Breast epithelium (tissue), 3 donors: Measurements from ENCODE around the gene NEK10.

Source experiments
- CTCF ChIP-seq, 3 donors: fragments of 450-650 bp; IDR thresholded peaks; one replicate each; pipeline ENCODE4 v1.5.1; 2016 to 2017; ENCODE audit warnings: antibody characterized with exemption in 3 of 3, mild to moderate bottlenecking in 3 of 3, moderate library complexity in 3 of 3
- POLR2A ChIP-seq: fragments of 450-650 bp; IDR thresholded peaks from one replicate; pipeline ENCODE4 v1.6.1; 2016; ENCODE audit warnings: antibody characterized with exemption, mild to moderate bottlenecking, moderate library complexity
- POLR2AphosphoS5 ChIP-seq, 3 donors: sonication (generic); formaldehyde crosslinking; IDR thresholded peaks; one replicate each; pipeline ENCODE4 v1.6.1; 2017; ENCODE audit warnings: antibody characterized with exemption in 3 of 3

- no peak for TF ChIP-seq POLR2AphosphoS5 (IDR thresholded peaks at IDR 0.05)
- TF ChIP-seq CTCF (IDR thresholded peaks at IDR 0.05) = no peak
- no peak for TF ChIP-seq POLR2A
These were observed 296.2 kb downstream of the NEK10 start for GRCh38 chr3:27072810-27073651.
